ENCODE measurements around the gene LMTK3. TPM values are rescaled to one million over a fixed set of nuclear protein-coding genes. Genes with fewer than 3 reads are reported as not detected.

Gene LMTK3
- total and polyA plus RNA-seq, 9 of the 15 experiments (the other 6 are each of a cell fraction or from before 2014, with no cell fraction given) = 0.35 to 12.3 (median 2.0) TPM; not detected in 2

DNA sequence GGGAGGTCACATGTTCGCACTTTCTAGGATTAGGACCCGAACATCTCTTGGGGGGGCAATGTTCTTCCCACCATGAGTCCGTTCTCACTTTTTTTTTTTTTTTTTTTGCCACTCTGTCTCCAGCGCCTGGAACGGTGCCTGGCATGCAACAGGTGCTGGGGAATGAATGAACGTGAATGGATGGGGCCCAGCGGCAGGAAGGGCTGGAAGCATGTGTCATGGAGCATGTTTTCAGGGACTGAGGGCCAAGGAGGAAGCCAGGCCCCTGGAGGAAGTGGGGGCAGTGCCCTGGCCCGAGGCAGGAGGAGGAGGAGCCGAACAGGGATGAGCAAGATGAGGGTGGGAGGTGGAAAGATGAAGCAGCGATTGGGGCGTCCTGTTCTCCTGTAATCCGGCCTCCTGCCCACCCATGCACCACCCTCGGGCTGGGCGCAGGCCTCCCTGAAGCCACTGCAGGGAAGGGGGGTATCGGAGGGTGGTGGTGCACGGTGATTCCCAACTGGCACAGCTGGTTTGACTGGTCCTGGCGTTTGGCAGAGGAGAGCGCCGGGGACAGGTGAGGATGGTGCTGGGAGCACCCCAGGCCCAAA is 31.6 kb upstream of the LMTK3 start:
- Histone ChIP-seq H4K20me1 (replicated peaks; ENCODE audit: control insufficient read depth, insufficient read depth, low read length) (no peaks in the 10 kb centered on the region), H2AFZ (ENCODE audit: low read depth, low read length) (no peak overlapping the region), H3K79me2 (ENCODE audit: control insufficient read depth, insufficient read depth, low read length) (no peaks in the 10 kb centered on the region), H3K4me1 (replicated peaks in 1 of 2; ENCODE audit: control insufficient read depth in 2 of 2, insufficient read depth in 2 of 2, low read length in 2 of 2) (peaks cover 2 to 17% of the 10 kb centered on the region in 2 experiments; a peak in 2 of 5 replicates), H3K4me3 (no peak overlapping the region), H3K27ac (ENCODE audit: extremely low read depth, low read depth, low read length) (no peak overlapping the region), H3K9me3 (replicated peaks; ENCODE audit: control insufficient read depth, insufficient read depth, low read depth, low read length) (no peaks in the 10 kb centered on the region), H3K4me2 (ENCODE audit: insufficient read depth, low read length) (no peak overlapping the region), H3K36me3 (ENCODE audit: control insufficient read depth, insufficient read depth, low read length) (no peaks in the 10 kb centered on the region), H3K9ac (ENCODE audit: insufficient read depth in 1 of 2, low read depth in 2 of 2, low read length in 2 of 2) (peak overlapping the region in 1 of 2 experiments; percentile 58; a peak in 2 of 4 replicates), H3K27me3 (ENCODE audit: control insufficient read depth in 2 of 2, insufficient read depth in 2 of 2, low read length in 2 of 2) (no peaks in the 10 kb centered on the region), H3K9me1 (ENCODE audit: control insufficient read depth, insufficient read depth, low read length) (no peaks in the 10 kb centered on the region)
- intact Hi-C loops (cut with micrococcal nuclease) (no loop called here), in situ Hi-C loops (cut with MboI) (no loop called here)
- ChIA-PET POLR2A (interaction anchor here (0.6 to 0.7 kb wide), 2 partner anchors 15 to 1149 kb away, joined by 3 read pairs; no protein-coding TSS in a partner anchor), CTCF (ENCODE audit: low intra/inter-chr PET ratio) (interaction anchor here (0.6 kb wide), 1 partner anchor 37 kb away, joined by 4 read pairs; no protein-coding TSS in a partner anchor)
- WGBS (ENCODE audit: insufficient coverage, low coverage, missing lambda C conversion rate) = 19% methylated on average over 12 of the region's 19 CpGs
- FAIRE-seq (no peak), ATAC-seq (no peak), DNase-seq (ENCODE audit: extremely low read depth in 1 of 4, low spot score in 3 of 4) (no peak)
- no TSS peak for BruUV-seq (replicated peaks)
- TF ChIP-seq CREB1 (IDR thresholded peaks at IDR 0.05) = no peak
- no peak for TF ChIP-seq CREB1 (CRISPR knock-in tag; IDR thresholded peaks at IDR 0.05)
- no peak for TF ChIP-seq STAG1 (CRISPR knock-in tag; IDR thresholded peaks at IDR 0.05; ENCODE audit: borderline replicate concordance)
- TF ChIP-seq, protein P1, sequence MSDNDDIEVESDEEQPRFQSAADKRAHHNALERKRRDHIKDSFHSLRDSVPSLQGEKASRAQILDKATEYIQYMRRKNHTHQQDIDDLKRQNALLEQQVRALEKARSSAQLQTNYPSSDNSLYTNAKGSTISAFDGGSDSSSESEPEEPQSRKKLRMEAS (CRISPR knock-in tag; IDR thresholded peaks at IDR 0.05) = peak; percentile 43; the same call in 1 of the 2 replicates
- TF ChIP-seq, protein P2, sequence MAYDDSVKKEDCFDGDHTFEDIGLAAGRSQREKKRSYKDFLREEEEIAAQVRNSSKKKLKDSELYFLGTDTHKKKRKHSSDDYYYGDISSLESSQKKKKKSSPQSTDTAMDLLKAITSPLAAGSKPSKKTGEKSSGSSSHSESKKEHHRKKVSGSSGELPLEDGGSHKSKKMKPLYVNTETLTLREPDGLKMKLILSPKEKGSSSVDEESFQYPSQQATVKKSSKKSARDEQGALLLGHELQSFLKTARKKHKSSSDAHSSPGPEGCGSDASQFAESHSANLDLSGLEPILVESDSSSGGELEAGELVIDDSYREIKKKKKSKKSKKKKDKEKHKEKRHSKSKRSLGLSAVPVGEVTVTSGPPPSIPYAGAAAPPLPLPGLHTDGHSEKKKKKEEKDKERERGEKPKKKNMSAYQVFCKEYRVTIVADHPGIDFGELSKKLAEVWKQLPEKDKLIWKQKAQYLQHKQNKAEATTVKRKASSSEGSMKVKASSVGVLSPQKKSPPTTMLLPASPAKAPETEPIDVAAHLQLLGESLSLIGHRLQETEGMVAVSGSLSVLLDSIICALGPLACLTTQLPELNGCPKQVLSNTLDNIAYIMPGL (CRISPR knock-in tag; IDR thresholded peaks at IDR 0.05) = no peak
- TF ChIP-seq ZNF263 (CRISPR knock-in tag; IDR thresholded peaks at IDR 0.05; ENCODE audit: borderline replicate concordance) = peak; percentile 58; the same call in 1 of the 2 replicates
